Measurements from ENCODE around the gene HTT-AS.

Gene HTT-AS

DNA sequence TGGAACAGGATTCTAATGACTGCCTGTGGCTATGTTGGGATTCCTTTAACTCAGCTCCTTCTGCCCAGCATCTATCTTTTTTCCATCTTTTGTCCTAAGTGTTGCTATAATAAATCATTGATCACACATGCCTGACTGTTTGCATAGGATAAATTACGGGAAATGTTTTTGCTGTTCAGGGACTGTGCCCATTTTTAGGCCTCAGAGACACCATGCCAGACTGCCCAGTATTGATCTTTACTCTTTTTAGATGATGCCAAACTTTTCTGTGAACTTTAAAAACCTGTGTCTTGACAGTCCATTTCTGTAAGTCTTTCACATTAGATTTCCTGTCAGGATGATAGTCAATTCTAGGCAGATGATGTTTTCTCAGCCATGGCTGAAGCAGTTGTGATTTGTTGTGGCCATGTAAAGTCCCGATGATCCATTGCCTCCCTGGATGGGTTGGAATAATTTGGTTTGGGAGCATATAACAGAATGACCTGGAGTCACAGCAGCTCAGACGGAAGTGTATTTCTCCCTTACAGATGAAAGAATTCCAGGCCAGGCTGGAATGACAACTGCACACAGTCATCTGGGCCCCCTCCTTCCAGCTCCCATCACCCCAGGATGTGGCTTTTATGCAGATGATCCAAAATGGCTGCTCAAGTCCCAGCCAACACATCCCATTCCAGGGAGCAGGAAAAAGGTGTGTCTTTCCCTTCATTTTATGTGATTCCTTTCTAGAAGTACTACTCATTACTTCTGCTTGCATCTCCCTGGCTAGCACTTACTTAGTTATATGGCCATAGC lies 3.4 kb downstream of the HTT-AS start:
- H3K4me3 ChIP-seq (ENCODE audit: low read depth, low read length) = no peak overlapping the region
- no peak for TF ChIP-seq CTCF (IDR thresholded peaks at IDR 0.05; ENCODE audit: low read depth, low read length, missing control alignments)
- no peak for DNase-seq (ENCODE audit: low read depth)
- in situ Hi-C loops (cut with HindIII; ENCODE audit: low sequenced_read_pairs) = loop anchor here (25.0 kb wide), 1 partner anchor 109 kb away; the partner anchor contains the start of genes GRK4 and NOP14

GRCh38 chr4:3069661-3070199 lies 4.6 kb downstream of the HTT-AS start:
- no peak for TF ChIP-seq CTCF (IDR thresholded peaks at IDR 0.05; ENCODE audit: low read depth, low read length, missing control alignments)
- DNase-seq (ENCODE audit: low read depth) = no peak
- in situ Hi-C loops (cut with HindIII; ENCODE audit: low sequenced_read_pairs) = loop anchor here (25.0 kb wide), 1 partner anchor 107 kb away; the partner anchor contains the start of genes GRK4 and NOP14
- no peak overlapping the region for H3K4me3 ChIP-seq (ENCODE audit: low read depth, low read length)

DNA sequence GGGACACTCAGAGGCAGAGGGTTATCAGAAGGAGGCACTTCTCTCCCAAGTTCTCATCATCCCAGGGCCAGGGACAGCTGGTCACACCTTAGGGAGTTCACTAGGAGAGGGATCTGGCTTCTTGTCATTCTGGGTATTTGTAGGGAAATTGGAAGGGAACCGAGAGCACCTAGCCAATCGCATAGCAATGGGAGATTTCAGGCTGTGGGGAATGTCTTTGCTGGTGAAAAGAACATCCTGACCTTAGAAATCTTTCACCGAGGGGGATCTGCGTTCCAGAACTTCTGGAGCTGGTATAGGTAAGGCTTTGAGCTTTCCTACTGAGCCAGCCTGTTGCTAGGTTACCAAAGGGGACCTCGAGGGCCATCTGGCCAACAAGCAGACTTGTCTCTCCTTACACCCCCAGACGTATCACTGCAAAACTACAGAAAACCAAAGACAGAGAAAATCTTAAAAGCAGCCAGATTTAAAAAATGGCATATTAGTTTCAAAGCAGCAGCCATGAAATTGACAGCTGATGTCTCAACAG lies 6.8 kb downstream of the HTT-AS start:
- DNase-seq (ENCODE audit: low read depth) = no peak
- in situ Hi-C loops (cut with HindIII; ENCODE audit: low sequenced_read_pairs) = loop anchor here (25.0 kb wide), 1 partner anchor 105 kb away; the partner anchor contains the start of genes GRK4 and NOP14
- TF ChIP-seq CTCF (IDR thresholded peaks at IDR 0.05; ENCODE audit: low read depth, low read length, missing control alignments) = no peak
- H3K4me3 ChIP-seq (ENCODE audit: low read depth, low read length) = no peak overlapping the region

- DNase-seq (ENCODE audit: low read depth) = no peak
These were observed 7.4 kb downstream of the HTT-AS start for GRCh38 chr4:3066836-3067400.

DNA sequence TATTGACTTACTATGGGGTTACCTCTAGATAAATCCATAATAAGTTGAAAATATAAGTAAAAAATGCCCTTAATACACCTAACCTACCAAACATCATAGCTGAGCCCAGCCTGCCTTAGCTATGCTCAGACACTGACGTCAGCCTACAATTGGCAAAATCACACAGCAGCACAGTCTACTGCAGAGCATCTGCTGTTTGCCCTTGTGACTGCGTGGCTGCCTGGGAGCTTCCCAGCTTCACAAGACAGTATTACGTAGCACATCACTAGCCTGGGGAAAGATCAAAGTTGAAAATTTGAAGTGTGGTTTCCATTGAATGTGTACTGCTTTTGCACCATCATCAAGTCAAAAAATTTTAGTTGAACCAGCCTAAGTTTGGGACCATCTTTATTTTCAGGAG lies 8.8 kb downstream of the HTT-AS start:
- TF ChIP-seq CTCF (IDR thresholded peaks at IDR 0.05; ENCODE audit: low read depth, low read length, missing control alignments) = no peak
- DNase-seq (ENCODE audit: low read depth) = no peak
- in situ Hi-C loops (cut with HindIII; ENCODE audit: low sequenced_read_pairs) = loop anchor here (25.0 kb wide), 1 partner anchor 103 kb away; the partner anchor contains the start of genes GRK4 and NOP14
- H3K4me3 ChIP-seq (ENCODE audit: low read depth, low read length) = no peak overlapping the region

More at GRCh38 chr4:3066836-3067400, 7.4 kb downstream of the HTT-AS start:
- no peak for TF ChIP-seq CTCF (IDR thresholded peaks at IDR 0.05; ENCODE audit: low read depth, low read length, missing control alignments)
- in situ Hi-C loops (cut with HindIII; ENCODE audit: low sequenced_read_pairs) = loop anchor here (25.0 kb wide), 1 partner anchor 105 kb away; the partner anchor contains the start of genes GRK4 and NOP14
- H3K4me3 ChIP-seq (ENCODE audit: low read depth, low read length) = no peak overlapping the region

GRCh38 chr4:3062471-3062870 lies 11.9 kb downstream of the HTT-AS start:
- TF ChIP-seq CTCF (IDR thresholded peaks at IDR 0.05; ENCODE audit: low read depth, low read length, missing control alignments) = no peak
- H3K4me3 ChIP-seq (ENCODE audit: low read depth, low read length) = no peak overlapping the region
- DNase-seq (ENCODE audit: low read depth) = peak; percentile 52
- in situ Hi-C loops (cut with HindIII; ENCODE audit: low sequenced_read_pairs) = loop anchor here (25.0 kb wide), 1 partner anchor 100 kb away; the partner anchor contains the start of genes GRK4 and NOP14

Data from astrocyte of the cerebellum (primary cell).